Esophagus squamous epithelium (tissue), 4 donors: Measurements from ENCODE around the gene ZGPAT.

Experiments
- CTCF ChIP-seq, 6 experiments: fragments of 450-650 bp in 4 of 6; fragments of 200-600 bp in 2 of 6; sonication (generic) in 2 of 6; IDR thresholded peaks; one replicate each; pipeline ENCODE4 v1.5.1; 2016 to 2019; ENCODE audit warnings: antibody characterized with exemption in 6 of 6, mild to moderate bottlenecking in 4 of 6, moderate library complexity in 4 of 6
- POLR2A ChIP-seq, 4 donors: fragments of 450-650 bp; IDR thresholded peaks; one replicate each; pipeline ENCODE4 v1.6.1; 2017; ENCODE audit warnings: antibody characterized with exemption in 4 of 4, mild to moderate bottlenecking in 4 of 4, moderate library complexity in 3 of 4

- TF ChIP-seq POLR2A (IDR thresholded peaks at IDR 0.05) (no peak), CTCF (IDR thresholded peaks at IDR 0.05) (no peak)
These were observed 34.7 kb downstream of the ZGPAT start for GRCh38 chr20:63742381-63743024.
